Adrenal gland (tissue), 5 donors: ENCODE results near the gene CSK.

Experiments used
- CTCF ChIP-seq, 6 experiments: fragments of 450-650 bp in 4 of 6; fragments of 200-600 bp in 2 of 6; sonication (generic) in 1 of 6; IDR thresholded peaks; 1 replicate in 5 of 6; 2 replicates in 1 of 6; pipeline versions ENCODE4 v1.5.1 to v1.8.0; 2016 to 2021; ENCODE audit warnings: antibody characterized with exemption in 6 of 6, mild to moderate bottlenecking in 2 of 6, moderate library complexity in 1 of 6
- POLR2A ChIP-seq, 2 donors: fragments of 450-650 bp; IDR thresholded peaks; one replicate each; pipeline ENCODE4 v1.6.1; 2017; ENCODE audit warnings: antibody characterized with exemption in 2 of 2, mild to moderate bottlenecking in 2 of 2, moderate library complexity in 1 of 2
- donor health status: DM: no; HTN: no; CAD: no.

GRCh38 chr15:74788042-74788682 lies 6.3 kb downstream of the CSK start:
- TF ChIP-seq POLR2A (IDR thresholded peaks at IDR 0.05) (no peak), CTCF (IDR thresholded peaks at IDR 0.05) (no peak)
